Measurements from ENCODE around the gene ADGRG6.

DNA sequence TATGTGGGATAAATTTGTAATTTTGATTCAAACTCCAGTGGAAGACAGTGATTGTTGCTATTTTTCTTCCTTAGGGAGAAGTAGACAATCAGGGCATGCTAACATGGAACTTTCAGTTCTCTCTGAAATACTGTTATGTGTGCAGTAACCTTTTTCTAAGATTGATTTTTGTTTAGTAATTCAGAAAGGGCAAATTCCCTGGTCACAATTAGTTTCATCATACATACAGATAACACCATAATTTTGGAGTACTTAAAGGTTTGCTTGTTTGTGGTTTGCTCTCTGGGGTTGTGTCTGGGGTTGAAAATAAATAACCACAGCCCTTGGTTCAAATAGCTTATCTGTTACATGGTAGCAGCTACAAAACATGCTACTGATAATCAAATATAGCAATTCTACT lies 34.4 kb downstream of the ADGRG6 start:
- TF ChIP-seq, protein P1, sequence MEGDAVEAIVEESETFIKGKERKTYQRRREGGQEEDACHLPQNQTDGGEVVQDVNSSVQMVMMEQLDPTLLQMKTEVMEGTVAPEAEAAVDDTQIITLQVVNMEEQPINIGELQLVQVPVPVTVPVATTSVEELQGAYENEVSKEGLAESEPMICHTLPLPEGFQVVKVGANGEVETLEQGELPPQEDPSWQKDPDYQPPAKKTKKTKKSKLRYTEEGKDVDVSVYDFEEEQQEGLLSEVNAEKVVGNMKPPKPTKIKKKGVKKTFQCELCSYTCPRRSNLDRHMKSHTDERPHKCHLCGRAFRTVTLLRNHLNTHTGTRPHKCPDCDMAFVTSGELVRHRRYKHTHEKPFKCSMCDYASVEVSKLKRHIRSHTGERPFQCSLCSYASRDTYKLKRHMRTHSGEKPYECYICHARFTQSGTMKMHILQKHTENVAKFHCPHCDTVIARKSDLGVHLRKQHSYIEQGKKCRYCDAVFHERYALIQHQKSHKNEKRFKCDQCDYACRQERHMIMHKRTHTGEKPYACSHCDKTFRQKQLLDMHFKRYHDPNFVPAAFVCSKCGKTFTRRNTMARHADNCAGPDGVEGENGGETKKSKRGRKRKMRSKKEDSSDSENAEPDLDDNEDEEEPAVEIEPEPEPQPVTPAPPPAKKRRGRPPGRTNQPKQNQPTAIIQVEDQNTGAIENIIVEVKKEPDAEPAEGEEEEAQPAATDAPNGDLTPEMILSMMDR (conservative IDR thresholded peaks at IDR 0.05; ENCODE audit: low read depth, low read length): no peak
- no peak for TF ChIP-seq EZH2 (IDR thresholded peaks at IDR 0.05; ENCODE audit: borderline replicate concordance, low read depth, low read length, poor library complexity, severe bottlenecking)

Data from A673 (cell line).